HG03196 (cell line): ENCODE data around the gene STAP2.
"Not testable (repeated sequence)": the region's sequence is repeated elsewhere in the genome, so short reads cannot be mapped to it uniquely, and the experiment has no call there.

Experiments used
- ATAC-seq: cut with Tn5 transposase; IDR thresholded peaks from one replicate; pipeline ENCODE4 v1.9.1; 2021; ENCODE audit not compliant: unreplicated experiment

The STAP2 gene

DNA sequence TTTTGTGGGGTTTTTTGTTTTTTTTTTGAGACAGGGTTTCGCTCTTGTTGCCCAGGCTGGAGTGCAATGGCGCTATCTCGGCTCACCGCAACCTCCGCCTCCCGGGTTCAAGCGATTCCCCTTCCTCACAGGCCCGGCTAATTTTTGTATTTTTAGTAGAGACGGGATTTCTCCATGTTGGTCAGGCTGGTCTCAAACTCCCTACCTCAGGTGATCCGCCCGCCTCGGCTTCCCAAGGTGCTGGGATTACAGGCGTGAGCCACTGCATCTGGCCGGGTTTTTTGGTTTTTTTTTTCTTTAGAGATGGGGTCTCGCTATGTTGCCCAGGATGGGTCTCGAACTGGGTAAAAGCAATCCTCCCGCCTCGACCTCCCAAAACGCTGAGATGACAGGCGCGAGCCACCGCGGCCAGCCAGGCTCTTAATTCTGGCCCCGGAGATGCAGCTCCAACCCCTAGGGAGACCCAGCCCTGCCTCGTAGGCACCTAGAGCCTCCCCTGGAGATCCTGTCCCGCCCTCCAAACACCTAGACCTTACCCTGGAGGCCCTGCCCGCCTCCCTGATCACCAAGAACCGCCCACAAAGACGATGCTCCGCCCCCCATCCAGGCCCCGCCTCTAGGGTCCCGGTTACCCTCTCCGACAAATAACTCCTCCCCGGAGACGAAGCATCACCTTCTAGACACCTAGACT lies 9.5 kb downstream of the STAP2 start:
- not testable (repeated sequence) for ATAC-seq

DNA sequence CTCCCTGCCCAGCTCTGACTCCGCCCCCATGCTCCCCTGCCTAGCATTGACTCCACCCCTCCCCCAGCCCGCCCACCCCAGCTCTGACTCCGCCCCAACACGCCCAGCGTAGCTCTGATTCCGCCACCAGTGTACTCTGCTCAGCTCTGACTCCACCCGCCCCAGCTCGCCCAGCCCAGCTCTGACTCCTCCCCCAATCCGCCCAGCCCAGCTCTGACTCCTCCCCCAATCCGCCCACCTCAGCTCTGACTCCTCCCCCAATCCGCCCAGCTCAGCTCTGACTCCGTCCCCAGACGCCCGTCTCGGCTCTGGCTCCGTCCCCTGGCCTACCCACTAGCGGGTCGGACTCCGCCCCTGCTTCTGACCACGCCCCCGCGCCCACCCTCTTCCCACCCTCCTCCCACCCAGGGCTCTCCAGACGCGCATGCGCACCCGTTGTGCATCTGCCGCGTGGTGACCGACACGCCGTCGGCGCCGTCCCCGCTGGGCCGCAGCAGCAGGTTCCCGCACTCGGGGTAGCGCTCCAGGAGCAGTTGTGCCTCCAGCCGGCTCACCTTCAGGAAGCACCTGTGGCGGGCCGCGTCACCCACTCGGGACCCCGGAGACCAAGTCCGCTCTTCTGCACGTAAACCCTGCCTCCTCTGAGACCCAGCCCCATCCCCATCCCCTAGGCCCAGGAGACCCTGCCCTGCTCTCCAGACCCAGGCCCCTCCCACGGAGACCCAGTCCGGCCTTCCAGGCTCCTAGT lies 10.2 kb downstream of the STAP2 start:
- peak; percentile 74 for ATAC-seq

GRCh38 chr19:4327877-4328242 lies 10.8 kb downstream of the STAP2 start:
- ATAC-seq = no peak

GRCh38 chr19:4327252-4327876 lies 11.3 kb downstream of the STAP2 start:
- ATAC-seq = no peak

- ATAC-seq = no peak
Observed at GRCh38 chr19:4326837-4327251, 11.8 kb downstream of the STAP2 start.

DNA sequence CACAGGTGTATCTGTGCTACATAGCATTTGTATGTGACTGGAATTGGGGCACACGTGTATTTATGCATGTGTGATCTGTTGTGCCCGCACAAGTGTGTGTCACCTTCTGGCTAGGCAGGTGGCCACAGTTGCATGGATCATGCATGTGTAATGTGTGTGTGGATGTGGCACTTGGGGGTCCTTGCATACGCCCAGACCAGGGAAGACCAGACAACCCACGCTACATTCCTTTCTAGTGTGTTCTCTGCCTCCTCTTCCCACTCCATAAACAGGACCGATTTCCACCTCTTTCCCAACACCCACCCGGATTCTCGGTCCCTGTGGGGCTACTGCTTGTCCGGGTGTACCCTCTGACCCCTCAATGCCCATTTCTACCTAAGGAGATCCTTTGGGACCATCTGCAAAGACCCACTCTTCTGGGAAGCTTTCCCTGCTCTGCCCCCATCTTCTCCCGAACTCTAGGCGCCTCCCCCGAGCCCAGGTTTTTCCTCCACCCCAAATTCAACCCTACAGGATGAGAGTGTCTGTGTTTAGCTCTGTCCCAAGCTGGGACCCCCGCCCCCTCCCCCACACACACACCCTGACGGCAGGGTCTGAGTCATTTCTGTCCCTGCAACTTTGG lies 12.3 kb downstream of the STAP2 start:
- ATAC-seq = no peak

DNA sequence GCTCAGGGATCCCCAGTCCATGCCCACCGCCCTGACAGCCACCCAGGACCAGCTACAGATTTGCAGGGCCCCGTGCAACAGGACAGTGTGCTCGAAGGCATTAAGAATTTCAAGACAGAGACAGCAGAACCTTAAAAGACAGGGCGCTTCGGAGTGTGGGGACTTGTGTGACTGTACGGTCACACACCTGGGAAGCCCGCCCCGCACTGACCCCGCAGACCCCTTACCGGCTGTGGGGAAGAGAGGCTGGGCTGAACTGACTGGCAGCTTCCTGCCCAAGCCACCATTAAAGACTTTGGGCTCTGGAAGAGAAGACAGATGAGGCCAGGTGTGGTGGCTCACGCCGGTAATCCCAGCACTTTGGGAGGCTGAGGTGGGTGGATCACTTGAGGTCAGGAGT lies 14.4 kb downstream of the STAP2 start:
- ATAC-seq = no peak

- no peak for ATAC-seq
Observed at GRCh38 chr19:4323692-4324091, 14.9 kb downstream of the STAP2 start.

GRCh38 chr19:4322942-4323665 lies 15.5 kb downstream of the STAP2 start:
- no peak for ATAC-seq

GRCh38 chr19:4320419-4320818 lies 18.2 kb downstream of the STAP2 start:
- ATAC-seq = no peak

DNA sequence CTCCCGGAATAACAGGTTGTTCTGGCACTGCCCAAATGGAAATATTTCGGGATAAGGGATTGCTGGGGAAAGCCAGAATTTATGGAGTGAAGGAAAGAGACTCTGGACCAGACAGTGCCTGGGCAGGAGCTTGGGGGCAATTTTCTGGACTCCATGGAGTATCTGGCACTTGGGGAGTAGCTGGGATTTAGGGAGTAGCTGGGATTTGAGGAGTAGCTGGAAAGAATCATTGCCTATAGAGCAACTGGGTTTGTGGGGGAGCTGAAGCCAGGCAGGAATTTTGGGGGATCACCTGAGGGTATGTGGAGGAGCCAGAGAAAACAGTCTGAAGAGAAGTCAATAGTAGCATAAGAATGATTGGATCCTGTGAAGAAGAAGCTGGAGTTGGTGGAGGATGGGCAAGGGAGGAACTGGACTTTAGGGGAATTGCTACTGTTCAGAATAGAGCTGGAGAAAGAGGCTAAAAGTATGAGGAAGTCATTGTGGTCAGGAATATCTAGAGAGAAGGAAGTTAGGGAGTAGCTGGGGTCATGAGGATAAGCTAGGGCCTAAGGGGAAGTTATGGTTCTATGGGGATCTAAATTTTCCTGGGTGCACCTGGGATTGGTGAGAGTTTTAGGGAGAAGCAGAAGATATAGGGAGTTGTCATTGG lies 19.4 kb downstream of the STAP2 start:
- no peak for ATAC-seq

DNA sequence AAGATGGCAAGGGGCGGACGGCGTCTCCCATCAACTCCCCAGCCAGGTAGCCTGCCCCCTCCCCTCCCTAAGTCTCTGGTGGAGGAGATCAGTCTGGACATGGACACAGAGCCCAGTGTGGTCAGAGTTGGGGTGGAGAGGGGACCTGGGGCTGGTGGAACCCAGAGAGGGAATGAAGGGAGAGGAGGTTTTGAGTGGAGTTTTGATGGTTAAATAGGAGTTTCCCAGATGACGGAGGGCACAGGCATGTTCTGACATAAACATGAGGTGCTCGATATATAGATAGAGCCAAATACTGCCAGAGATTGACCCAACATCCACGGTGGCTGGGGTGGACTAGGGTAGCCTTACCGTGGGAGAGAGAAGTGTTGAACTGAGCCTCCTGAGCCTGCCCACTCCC lies 20.2 kb downstream of the STAP2 start:
- no peak for ATAC-seq

DNA sequence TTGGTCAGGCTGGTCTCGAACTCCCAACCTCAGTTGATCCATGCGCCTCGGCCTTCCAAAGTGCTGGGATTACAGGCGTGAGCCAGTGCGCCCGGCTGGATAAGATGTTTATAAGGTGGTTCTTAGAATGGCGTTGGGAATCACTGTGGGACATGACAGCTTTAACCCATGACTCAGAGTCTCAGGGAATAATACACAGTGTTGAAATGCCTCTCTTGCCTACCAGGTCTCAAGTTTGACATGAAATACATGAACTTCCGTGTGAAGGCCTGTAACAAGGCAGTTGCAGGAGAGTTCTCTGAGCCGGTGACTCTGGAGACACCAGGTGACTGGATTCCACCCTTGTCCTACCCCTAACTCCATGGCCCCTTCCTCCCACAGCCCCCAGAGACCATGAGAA lies 21.7 kb downstream of the STAP2 start:
- no peak for ATAC-seq

- ATAC-seq = no peak
Observed at GRCh38 chr19:4313847-4314490, 24.7 kb downstream of the STAP2 start.

DNA sequence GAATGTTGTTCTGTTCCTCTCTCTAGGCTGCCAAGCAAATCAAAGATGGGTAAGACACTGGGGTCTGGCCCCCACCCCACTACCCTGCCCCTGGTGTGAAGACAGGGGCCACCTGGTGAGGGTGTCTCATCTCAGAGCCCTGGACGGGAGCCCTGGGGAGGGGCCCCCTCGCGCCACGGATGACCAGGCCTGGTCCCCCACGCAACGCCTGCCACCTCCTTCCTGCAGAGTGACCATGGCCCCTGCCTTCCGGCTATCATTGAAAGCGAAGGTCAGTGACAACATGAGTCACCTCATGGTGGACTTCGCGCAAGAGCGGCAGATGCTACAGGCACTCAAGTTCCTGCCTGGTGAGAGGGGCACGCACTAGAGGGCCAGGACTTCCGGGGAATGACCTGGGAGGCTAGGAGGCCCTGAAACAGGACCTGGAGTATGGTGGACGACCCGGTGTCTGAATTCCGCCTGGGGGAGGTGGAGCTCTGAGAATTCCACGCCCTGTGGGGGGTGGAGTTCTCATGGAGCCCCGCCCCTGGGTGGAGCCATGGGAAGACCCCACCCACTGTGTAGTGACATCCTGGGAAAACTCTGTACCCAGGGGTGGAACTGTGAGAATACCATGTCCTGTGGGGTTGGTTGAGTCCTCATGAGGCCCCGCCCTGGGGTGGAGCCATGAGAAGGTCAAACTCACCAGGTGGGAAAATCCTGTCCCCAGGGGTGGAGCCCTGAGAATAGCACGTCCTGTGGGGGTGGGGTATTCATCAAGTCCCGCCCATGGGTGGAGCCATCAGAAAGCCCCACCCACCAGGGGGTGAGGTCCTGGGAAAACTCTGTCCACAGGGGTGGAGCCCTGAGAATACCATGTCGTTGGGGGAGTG lies 28.1 kb downstream of the STAP2 start:
- ATAC-seq = no peak

DNA sequence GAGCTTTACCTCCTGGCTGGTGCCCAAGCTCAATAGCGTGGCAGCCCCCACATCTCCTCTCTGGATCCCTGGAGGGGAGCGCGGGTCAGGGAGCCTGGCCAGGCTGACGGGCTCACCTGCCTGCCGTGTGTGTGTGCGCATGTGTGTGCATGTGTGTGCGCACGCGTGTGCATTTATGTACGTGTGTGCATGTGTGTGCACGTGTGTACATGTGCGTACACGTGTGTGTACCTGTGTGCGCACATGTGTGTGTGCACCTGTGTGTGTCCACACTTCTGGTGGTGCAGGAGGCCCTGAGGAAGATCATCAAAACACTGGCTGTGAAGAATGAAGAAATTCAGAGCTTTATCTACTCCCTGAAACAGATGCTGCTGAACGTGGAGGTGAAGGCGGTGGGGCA lies 33.0 kb downstream of the STAP2 start:
- ATAC-seq = no peak

DNA sequence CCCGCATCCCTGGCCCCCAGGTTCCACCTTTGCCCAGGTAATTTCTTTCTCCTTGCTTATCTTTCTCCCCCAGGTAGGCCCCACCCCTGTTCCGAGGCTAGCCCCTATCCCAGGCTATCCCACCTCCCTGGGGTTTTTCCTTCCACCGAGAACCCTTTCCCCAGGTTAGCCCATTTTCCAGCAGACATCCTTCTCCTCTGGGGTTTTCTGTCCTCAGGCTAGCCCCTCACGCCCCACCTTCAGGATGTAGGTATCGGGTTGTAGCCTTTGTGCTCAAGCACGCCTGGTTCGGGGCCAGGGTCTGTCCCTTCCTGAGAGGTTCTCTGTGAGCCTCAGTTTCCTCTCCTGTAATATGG lies 33.4 kb downstream of the STAP2 start:
- ATAC-seq = no peak

- no peak for ATAC-seq
Observed at GRCh38 chr19:4304538-4305256, 33.9 kb downstream of the STAP2 start, which contains the start of gene FSD1. TSS of gene FSD1 (plus strand) at chr19:4304598. CDS start at chr19:4304747, 149 bp downstream.
